Muscle layer of colon (tissue), 2 donors: ENCODE measurements around the gene ABHD4.
"Not testable (repeated sequence)": the region's sequence is repeated elsewhere in the genome, so short reads cannot be mapped to it uniquely, and the experiment has no call there.

ENCODE experiments used
- H3K27ac ChIP-seq: one replicate; pipeline ENCODE4 v1.7.0; 2013; ENCODE audit warnings: low read depth, mild to moderate bottlenecking, low read length, moderate library complexity
- H3K27me3 ChIP-seq, 2 donors: one replicate each; pipeline ENCODE4 v1.7.0; 2013; ENCODE audit warnings: low read length in 2 of 2, mild to moderate bottlenecking in 2 of 2; ENCODE audit not compliant: insufficient read depth in 2 of 2, control insufficient read depth in 1 of 2
- H3K36me3 ChIP-seq: one replicate; pipeline ENCODE4 v1.7.0; 2013; ENCODE audit warnings: mild to moderate bottlenecking, low read length; ENCODE audit not compliant: insufficient read depth
- H3K4me1 ChIP-seq: one replicate; pipeline ENCODE4 v1.7.0; 2013; ENCODE audit warnings: mild to moderate bottlenecking, low read length; ENCODE audit not compliant: insufficient read depth
- H3K4me3 ChIP-seq, 2 donors: one replicate each; pipeline ENCODE4 v1.7.0; 2013; ENCODE audit warnings: low read length in 2 of 2, low read depth in 1 of 2, mild to moderate bottlenecking in 1 of 2, moderate library complexity in 1 of 2
- H3K9ac ChIP-seq: one replicate; pipeline ENCODE4 v1.7.0; 2013; ENCODE audit warnings: low read length
- H3K9me3 ChIP-seq: one replicate; pipeline ENCODE4 v1.7.0; 2013; ENCODE audit warnings: mild to moderate bottlenecking, low read length
- donor health status: abdominal sarcoma.
- donor health status: Adenocarcinoma of cecum.

Gene ABHD4

GRCh38 chr14:22564463-22564862 is 33.6 kb upstream of the ABHD4 start:
- H3K9me3 ChIP-seq, result no peaks in the 10 kb centered on the region
- no peaks in the 10 kb centered on the region for H3K27me3 ChIP-seq
- no peak overlapping the region for H3K27ac ChIP-seq
- peaks cover 13% of the 10 kb centered on the region for H3K36me3 ChIP-seq
- peaks cover 16% of the 10 kb centered on the region for H3K4me1 ChIP-seq
- no peak overlapping the region for H3K4me3 ChIP-seq
- no peak overlapping the region for H3K9ac ChIP-seq

DNA sequence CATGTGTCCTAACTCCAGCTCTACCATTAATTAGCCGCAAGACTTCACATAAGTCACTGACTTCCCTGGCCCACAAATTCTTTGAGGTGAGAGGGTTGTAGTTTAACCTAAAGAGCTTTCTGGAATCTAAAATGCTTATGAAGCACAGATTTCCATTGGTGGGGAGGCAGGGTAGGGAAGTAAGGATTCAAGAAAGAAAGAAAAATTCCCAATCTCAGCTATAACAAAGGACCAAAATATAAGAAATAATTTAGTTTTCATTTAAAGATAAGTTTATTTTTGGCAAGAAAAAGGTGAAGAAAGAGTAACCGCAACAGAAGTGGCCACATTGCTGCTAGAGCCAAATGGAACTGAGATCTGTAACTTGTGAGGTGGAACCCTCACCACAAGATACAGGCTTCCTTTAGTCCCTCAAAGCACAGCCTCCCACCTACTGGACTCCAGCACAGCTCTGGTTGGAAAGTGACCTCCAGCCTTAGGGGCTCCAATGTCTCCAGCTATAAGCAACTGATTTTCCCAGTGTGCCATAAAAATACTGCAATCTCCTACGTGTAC is 32.6 kb upstream of the ABHD4 start:
- H3K9me3 ChIP-seq, result no peaks in the 10 kb centered on the region
- H3K27ac ChIP-seq, result no peak overlapping the region
- peaks cover 13% of the 10 kb centered on the region for H3K36me3 ChIP-seq
- H3K4me3 ChIP-seq, result no peak overlapping the region
- H3K4me1 ChIP-seq, result peaks cover 22% of the 10 kb centered on the region
- H3K9ac ChIP-seq, result no peak overlapping the region
- H3K27me3 ChIP-seq, result no peaks in the 10 kb centered on the region

DNA sequence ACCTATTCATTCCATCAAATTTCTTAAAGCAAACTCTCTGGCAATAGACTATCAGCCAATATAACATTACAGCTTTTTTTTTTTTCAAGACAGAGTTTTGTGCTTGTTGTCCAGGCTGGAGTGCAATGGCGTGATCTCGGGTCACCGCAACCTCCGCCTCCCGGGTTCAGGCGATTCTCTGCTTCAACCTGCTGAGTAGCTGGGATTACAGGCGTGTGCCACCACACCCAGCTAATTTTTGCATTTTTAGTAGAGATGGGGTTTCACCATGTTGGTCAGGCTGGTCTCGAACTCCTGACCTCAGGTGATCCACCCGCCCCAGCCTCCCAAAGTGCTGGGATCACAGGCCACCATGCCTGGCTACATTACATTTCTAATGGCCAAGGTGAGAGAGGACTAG is 31.8 kb upstream of the ABHD4 start:
- peaks cover 13% of the 10 kb centered on the region for H3K36me3 ChIP-seq
- not testable (repeated sequence) for H3K27me3 ChIP-seq, H3K9me3 ChIP-seq, H3K27ac ChIP-seq, H3K9ac ChIP-seq, H3K4me3 ChIP-seq
- peaks cover 28% of the 10 kb centered on the region for H3K4me1 ChIP-seq

- Histone ChIP-seq H3K36me3 (peaks cover 13% of the 10 kb centered on the region), H3K4me1 (peaks cover 28% of the 10 kb centered on the region)
Observed at GRCh38 chr14:22566845-22567244, 31.3 kb upstream of the ABHD4 start.

GRCh38 chr14:22567437-22567836 is 30.7 kb upstream of the ABHD4 start:
- H3K4me3 ChIP-seq, result no peak overlapping the region
- H3K9ac ChIP-seq, result no peak overlapping the region
- H3K9me3 ChIP-seq, result no peaks in the 10 kb centered on the region
- H3K4me1 ChIP-seq, result peaks cover 28% of the 10 kb centered on the region
- H3K27me3 ChIP-seq, result no peaks in the 10 kb centered on the region
- H3K27ac ChIP-seq, result no peak overlapping the region
- H3K36me3 ChIP-seq, result peaks cover 15% of the 10 kb centered on the region

More at GRCh38 chr14:22566845-22567244, 31.3 kb upstream of the ABHD4 start:
- Histone ChIP-seq H3K9ac (no peak overlapping the region), H3K27ac (no peak overlapping the region), H3K9me3 (no peaks in the 10 kb centered on the region), H3K4me3 (no peak overlapping the region), H3K27me3 (no peaks in the 10 kb centered on the region)

GRCh38 chr14:22569106-22569736 is 28.9 kb upstream of the ABHD4 start:
- Histone ChIP-seq H3K4me3 (no peak overlapping the region), H3K27me3 (no peaks in the 10 kb centered on the region), H3K9me3 (no peaks in the 10 kb centered on the region), H3K36me3 (peaks cover 22% of the 10 kb centered on the region), H3K27ac (no peak overlapping the region), H3K4me1 (peaks cover 20% of the 10 kb centered on the region), H3K9ac (no peak overlapping the region)

DNA sequence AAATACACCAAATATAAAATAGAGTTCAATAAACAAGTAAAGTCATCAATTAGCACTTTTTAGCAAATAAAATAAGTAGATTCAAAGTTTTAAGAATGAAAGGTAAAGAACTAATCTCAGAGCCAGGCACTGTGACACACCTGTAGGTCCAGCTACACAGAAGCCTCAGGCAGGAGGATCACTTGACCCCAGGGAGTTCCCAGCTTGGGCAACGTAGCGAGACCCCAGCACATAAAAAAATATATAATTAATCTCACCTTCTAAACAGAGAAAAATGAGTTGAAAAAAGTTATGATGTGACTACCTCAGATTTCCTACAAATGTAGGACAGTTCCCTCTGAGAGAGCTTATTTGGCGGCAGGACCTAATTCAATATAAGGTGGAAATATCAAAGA is 28.4 kb upstream of the ABHD4 start:
- H3K4me1 ChIP-seq, result peaks cover 15% of the 10 kb centered on the region
- no peak overlapping the region for H3K4me3 ChIP-seq
- H3K36me3 ChIP-seq, result peaks cover 22% of the 10 kb centered on the region
- no peak overlapping the region for H3K9ac ChIP-seq
- H3K27ac ChIP-seq, result no peak overlapping the region
- H3K9me3 ChIP-seq, result no peaks in the 10 kb centered on the region
- no peaks in the 10 kb centered on the region for H3K27me3 ChIP-seq

DNA sequence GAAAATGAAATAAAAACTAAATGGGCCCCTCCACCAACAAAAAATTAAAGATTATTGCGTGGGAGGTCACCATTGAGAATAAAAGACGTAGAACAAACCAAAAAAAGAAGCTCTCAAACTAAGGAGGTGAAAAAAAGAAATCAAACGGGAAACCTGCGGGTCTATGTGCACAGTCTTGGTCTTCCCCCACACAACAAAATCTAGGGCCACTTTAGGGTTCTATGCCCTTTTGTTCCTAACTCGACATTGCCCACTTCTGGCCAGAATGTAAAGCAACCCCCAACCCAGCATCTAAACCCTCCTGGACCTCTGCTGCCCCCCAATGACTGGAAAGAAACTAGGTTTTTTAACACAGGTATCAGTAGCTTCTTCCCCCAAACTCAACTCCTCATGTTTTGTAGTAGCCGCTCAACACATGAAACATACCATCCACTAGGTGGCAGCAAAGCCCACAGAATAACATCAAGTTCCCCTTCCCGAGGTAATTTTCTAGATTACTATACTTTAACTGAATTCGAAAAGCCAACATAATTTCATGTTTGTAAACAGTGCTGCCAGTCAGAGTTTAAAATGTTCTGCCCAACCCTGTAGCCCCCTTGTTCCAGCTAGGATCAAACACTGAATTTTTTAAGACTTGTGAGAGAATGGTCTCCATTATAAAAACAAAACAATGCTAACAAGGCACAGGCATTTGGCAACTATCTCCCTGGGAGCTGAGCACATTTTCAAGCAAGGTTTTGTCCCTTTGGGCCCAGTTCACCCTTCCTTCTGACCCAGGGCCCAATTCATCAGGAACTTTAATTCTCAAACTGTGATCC is 27.8 kb upstream of the ABHD4 start:
- peak overlapping the region; percentile 18 for H3K9ac ChIP-seq
- H3K36me3 ChIP-seq, result peaks cover 25% of the 10 kb centered on the region
- no peaks in the 10 kb centered on the region for H3K9me3 ChIP-seq
- H3K4me3 ChIP-seq, result no peak overlapping the region
- peaks cover 11% of the 10 kb centered on the region for H3K4me1 ChIP-seq
- H3K27ac ChIP-seq, result no peak overlapping the region
- no peaks in the 10 kb centered on the region for H3K27me3 ChIP-seq

DNA sequence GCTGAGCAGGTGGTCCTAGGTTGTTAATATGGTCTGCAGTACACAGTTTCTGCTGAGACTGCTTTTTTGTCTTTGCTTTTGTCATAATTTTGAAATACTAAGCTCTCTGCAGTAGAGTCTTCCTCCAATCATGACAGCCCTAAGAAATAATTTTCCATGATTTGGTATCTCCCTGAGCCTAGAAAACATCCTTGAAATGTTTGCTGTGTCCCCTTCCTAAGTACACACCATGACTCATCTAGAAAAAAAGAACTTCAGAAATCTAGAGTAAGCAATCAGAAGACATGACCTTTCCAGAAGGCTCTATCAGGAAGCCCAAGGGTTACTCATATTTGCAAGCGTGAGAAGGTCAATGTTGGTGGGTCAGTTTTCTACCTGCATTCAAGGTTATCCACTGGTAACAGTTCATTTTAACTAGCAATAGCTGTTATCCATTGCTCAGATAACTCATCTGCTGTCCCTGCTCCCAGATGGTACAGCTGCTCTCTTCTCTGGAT is 25.5 kb upstream of the ABHD4 start:
- H3K27ac ChIP-seq, result no peak overlapping the region
- no peaks in the 10 kb centered on the region for H3K9me3 ChIP-seq
- no peak overlapping the region for H3K9ac ChIP-seq
- H3K36me3 ChIP-seq, result peaks cover 25% of the 10 kb centered on the region
- no peak overlapping the region for H3K4me3 ChIP-seq
- H3K4me1 ChIP-seq, result peaks cover 11% of the 10 kb centered on the region
- no peaks in the 10 kb centered on the region for H3K27me3 ChIP-seq

- no peaks in the 10 kb centered on the region for H3K9me3 ChIP-seq
- peaks cover 11% of the 10 kb centered on the region for H3K4me1 ChIP-seq
- H3K9ac ChIP-seq, result no peak overlapping the region
- H3K27me3 ChIP-seq, result no peaks in the 10 kb centered on the region
- no peak overlapping the region for H3K4me3 ChIP-seq
- peaks cover 25% of the 10 kb centered on the region for H3K36me3 ChIP-seq
- H3K27ac ChIP-seq, result no peak overlapping the region
Observed at GRCh38 chr14:22573804-22574203, 24.3 kb upstream of the ABHD4 start.

- H3K4me1 ChIP-seq, result no peaks in the 10 kb centered on the region
- no peak overlapping the region for H3K9ac ChIP-seq
- H3K36me3 ChIP-seq, result peaks cover 23% of the 10 kb centered on the region
- H3K27ac ChIP-seq, result no peak overlapping the region
- no peak overlapping the region for H3K4me3 ChIP-seq
- no peaks in the 10 kb centered on the region for H3K9me3 ChIP-seq
- no peaks in the 10 kb centered on the region for H3K27me3 ChIP-seq
Observed at GRCh38 chr14:22577334-22577908, 20.7 kb upstream of the ABHD4 start.
